Lower leg skin (tissue), 4 donors: ENCODE results near the gene UBE2M. TPM values are rescaled to one million over a fixed set of nuclear protein-coding genes. Genes with fewer than 3 reads are reported as not detected.
"Not testable (repeated sequence)": the region's sequence is repeated elsewhere in the genome, so short reads cannot be mapped to it uniquely, and the experiment has no call there.

Experiments used
- DNase-seq, 2 donors: peaks; one replicate each; pipeline ENCODE4 v3.0.0-alpha.2; 2019; ENCODE audit warnings: low spot score in 2 of 2
- H3K4me3 ChIP-seq: fragments of 200-600 bp; sonication (generic); 2 replicates; pipeline ENCODE4 v1.5.1; 2017; ENCODE audit warnings: mild to moderate bottlenecking, low read depth; ENCODE audit not compliant: poor library complexity, severe bottlenecking
- POLR2A ChIP-seq, 2 donors: fragments of 450-650 bp; IDR thresholded peaks; one replicate each; pipeline ENCODE4 v1.6.1; 2016 to 2017; ENCODE audit warnings: antibody characterized with exemption in 2 of 2, mild to moderate bottlenecking in 1 of 2, moderate library complexity in 1 of 2
- WGBS, 2 donors: methylation state at CpG; one replicate each; pipeline ENCODE4 v1.1.5; 2018; 5-methylcytosine and 5-hydroxymethylcytosine counted together
- intact Hi-C: fragments of 100-400 bp; cut with DNase I; formaldehyde crosslinking; loops from one replicate; pipeline ENCODE4 v1.15.0; 2023; ENCODE audit warnings: low total_unique reads
- microRNA-seq, 2 donors: library from miRNA; unstranded; fragments of <30 nt; microRNA quantifications; one replicate each; pipeline ENCODE4, GENCODE V29; 2016; ENCODE audit warnings: borderline replicate concordance in 2 of 2, borderline number of aligned reads in 1 of 2
- total RNA-seq, 4 donors: library from RNA; depleted of rRNA; stranded (reverse); fragments of >200 nt; gene quantifications; one replicate each; pipeline ENCODE4 v1.1.0, GENCODE V29; 2016
- TF ChIP-seq, protein P1 (sequence below), 3 donors: fragments of 450-650 bp; IDR thresholded peaks; one replicate each; pipeline ENCODE4 v1.5.1; 2016; ENCODE audit warnings: antibody characterized with exemption in 3 of 3, mild to moderate bottlenecking in 3 of 3, moderate library complexity in 2 of 3

The UBE2M gene
- total RNA-seq, 4 donors from 2014 or later: 14.8 to 37.0 (median 23.6) TPM

DNA sequence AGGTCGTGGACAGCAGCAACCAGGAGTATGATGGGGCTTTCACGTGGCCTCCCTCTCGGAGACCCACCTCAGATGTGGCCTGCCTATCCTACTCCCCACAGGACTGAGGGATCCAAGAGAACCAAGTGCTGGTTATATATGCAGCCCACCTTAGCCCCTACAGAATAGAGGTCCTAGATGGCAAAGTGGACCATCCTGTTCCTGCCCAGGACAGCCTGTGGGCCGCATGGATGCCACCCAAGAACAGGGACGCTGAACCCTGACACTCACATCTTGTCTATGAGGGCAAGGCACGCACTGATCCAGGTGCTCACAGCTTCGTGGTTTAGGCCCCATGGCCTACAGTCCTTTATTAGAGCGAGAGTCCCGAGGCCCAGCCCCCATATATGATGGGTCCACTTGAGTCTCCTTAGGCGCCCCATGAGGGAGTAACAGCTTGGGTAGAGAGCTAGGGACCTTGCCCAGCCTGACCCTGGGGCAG is 45.2 kb downstream of the UBE2M start:
- 83 to 85% methylated on average over 7 of the region's 10 CpGs for WGBS, 2 donors

GRCh38 chr19:58511353-58512208 is 46.8 kb downstream of the UBE2M start, which contains the start of gene SLC27A5:
SLC27A5 (minus strand) TSS chr19:58511992; CDS start chr19:58511955, 37 bp downstream.
- no peak within 1 kb of the TSS for H3K4me3 ChIP-seq
- intact Hi-C loops: no loop called here
- no peak for TF ChIP-seq POLR2A (IDR thresholded peaks at IDR 0.05)
- TF ChIP-seq, protein P1, sequence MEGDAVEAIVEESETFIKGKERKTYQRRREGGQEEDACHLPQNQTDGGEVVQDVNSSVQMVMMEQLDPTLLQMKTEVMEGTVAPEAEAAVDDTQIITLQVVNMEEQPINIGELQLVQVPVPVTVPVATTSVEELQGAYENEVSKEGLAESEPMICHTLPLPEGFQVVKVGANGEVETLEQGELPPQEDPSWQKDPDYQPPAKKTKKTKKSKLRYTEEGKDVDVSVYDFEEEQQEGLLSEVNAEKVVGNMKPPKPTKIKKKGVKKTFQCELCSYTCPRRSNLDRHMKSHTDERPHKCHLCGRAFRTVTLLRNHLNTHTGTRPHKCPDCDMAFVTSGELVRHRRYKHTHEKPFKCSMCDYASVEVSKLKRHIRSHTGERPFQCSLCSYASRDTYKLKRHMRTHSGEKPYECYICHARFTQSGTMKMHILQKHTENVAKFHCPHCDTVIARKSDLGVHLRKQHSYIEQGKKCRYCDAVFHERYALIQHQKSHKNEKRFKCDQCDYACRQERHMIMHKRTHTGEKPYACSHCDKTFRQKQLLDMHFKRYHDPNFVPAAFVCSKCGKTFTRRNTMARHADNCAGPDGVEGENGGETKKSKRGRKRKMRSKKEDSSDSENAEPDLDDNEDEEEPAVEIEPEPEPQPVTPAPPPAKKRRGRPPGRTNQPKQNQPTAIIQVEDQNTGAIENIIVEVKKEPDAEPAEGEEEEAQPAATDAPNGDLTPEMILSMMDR (IDR thresholded peaks at IDR 0.05): no peak
- no peak for DNase-seq
- WGBS, 2 donors: 70 to 79% methylated on average over 2 to 6 of the region's 25 CpGs

More for the DNA sequence above, 45.2 kb downstream of the UBE2M start:
- no peak for TF ChIP-seq POLR2A (IDR thresholded peaks at IDR 0.05)
- TF ChIP-seq, protein P1 (IDR thresholded peaks at IDR 0.05): no peak
- intact Hi-C loops: no loop called here
- H3K4me3 ChIP-seq: no peak overlapping the region
- DNase-seq: no peak

GRCh38 chr19:58510084-58510862 is 48.1 kb downstream of the UBE2M start:
- no peak for DNase-seq
- intact Hi-C loops: no loop called here
- no peak overlapping the region for H3K4me3 ChIP-seq
- TF ChIP-seq, protein P1 (IDR thresholded peaks at IDR 0.05): no peak
- TF ChIP-seq POLR2A (IDR thresholded peaks at IDR 0.05): no peak
- WGBS, 2 donors: 81 to 82% methylated on average over 8 of the region's 8 CpGs

DNA sequence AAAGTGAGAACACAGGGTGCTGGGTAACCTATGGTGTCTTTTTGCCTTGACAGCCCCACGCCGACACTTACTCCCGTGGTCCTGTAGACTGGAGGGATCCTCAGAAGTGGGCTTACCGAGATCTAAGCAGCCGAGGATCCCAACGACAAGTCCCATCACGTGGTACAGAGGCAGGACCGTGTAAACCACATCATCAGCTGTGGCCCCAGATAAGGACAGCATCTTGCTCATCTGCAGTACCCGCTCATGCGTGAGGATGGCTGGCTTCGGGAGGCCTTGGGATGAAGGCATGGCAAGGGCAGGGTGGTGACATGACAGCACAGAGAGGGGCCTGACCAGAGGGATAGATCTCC is 48.7 kb downstream of the UBE2M start:
- DNase-seq: no peak
- no peak overlapping the region for H3K4me3 ChIP-seq
- TF ChIP-seq POLR2A (IDR thresholded peaks at IDR 0.05): no peak
- TF ChIP-seq, protein P1 (IDR thresholded peaks at IDR 0.05): no peak
- WGBS, 2 donors: 80 to 84% methylated on average over 11 of the region's 11 CpGs
- intact Hi-C loops: no loop called here

DNA sequence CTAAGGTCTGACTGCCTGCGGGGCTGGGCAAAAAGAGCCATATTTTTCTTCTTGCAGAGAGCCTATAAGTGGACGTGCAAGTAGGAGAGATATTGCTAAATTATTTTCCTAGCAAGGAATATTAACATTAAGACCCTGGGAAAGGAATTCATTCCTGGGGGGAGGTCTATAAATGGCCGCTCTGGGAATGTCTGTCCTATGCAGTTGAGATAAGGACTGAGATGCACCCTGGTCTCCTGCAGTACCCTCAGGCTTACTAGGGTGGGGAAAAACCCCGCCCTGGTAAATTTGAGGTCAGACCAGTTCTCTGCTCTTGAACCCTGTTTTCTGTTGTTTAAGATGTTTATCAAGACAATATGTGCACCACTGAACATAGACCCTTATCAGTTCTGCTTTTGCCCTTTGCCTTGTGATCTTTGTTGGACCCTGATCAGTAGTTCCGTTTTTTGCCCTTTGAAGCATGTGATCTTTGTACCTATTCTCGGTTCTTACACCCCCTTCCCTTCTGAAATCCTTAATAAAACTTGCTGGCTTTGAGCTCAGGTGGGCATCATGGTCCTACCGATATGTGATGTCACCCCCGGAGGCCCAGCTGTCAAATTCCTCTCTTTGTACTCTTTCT is 50.7 kb downstream of the UBE2M start:
- WGBS, 2 donors: 76 to 89% methylated on average over 7 to 8 of the region's 8 CpGs
- intact Hi-C loops, H3K4me3 ChIP-seq: not testable (repeated sequence)

More for the DNA sequence above, 50.7 kb downstream of the UBE2M start:
- DNase-seq: not testable (repeated sequence)

Small RNA genes lying within 50 kb of the gene (microRNA-seq; reads per million reads assigned to microRNA genes)
- 0 to 0.57 reads per million in 2 donors for gene MIR6807

Other genes with a start within 250 kb of the UBE2M start
- gene ZSCAN22, start 231.6 kb downstream of the UBE2M start, total RNA-seq: 1 to 10 TPM; 4.8 to 7.7 (median 5.4) TPM
- gene A1BG, start 205.1 kb downstream of the UBE2M start, total RNA-seq: 10 to 100 TPM in 2 of 4 donors, 1 to 10 TPM in 2; 4.8 to 16.8 (median 9.2) TPM
- 1 to 10 TPM; 1.4 to 3.1 (median 1.5) TPM for gene ZNF497, start 195.9 kb downstream of the UBE2M start, total RNA-seq
- gene ZNF837, start 177.6 kb downstream of the UBE2M start, total RNA-seq: 10 to 100 TPM in 2 of 4 donors, 1 to 10 TPM in 2; 4.7 to 12.0 (median 8.5) TPM
- gene RPS5, start 171.3 kb downstream of the UBE2M start, total RNA-seq: 1,000 to 10,000 TPM; 1,758 to 2,840 (median 2,497) TPM
- gene RNF225, start 163.0 kb downstream of the UBE2M start, total RNA-seq: 10 to 100 TPM; 30.4 to 62.7 (median 42.7) TPM
- 10 to 100 TPM; 16.9 to 28.6 (median 23.4) TPM for gene ZNF584, start 150.0 kb downstream of the UBE2M start, total RNA-seq
- gene ZNF132, start 118.5 kb downstream of the UBE2M start, total RNA-seq: 1 to 10 TPM; 2.2 to 4.5 (median 2.8) TPM
- gene ZNF324B, start 107.0 kb downstream of the UBE2M start, total RNA-seq: 10 to 100 TPM; 15.4 to 21.2 (median 16.6) TPM
- 10 to 100 TPM; 23.3 to 32.0 (median 29.4) TPM for gene ZNF324, start 91.5 kb downstream of the UBE2M start, total RNA-seq
- gene ZNF446, start 82.3 kb downstream of the UBE2M start, total RNA-seq: 10 to 100 TPM; 14.7 to 29.8 (median 22.8) TPM
- 10 to 100 TPM in 1 of 4 donors, 1 to 10 TPM in 3; 4.8 to 11.7 (median 8.1) TPM for gene SLC27A5, start 46.6 kb downstream of the UBE2M start, total RNA-seq
- gene ZBTB45, start 38.8 kb downstream of the UBE2M start, total RNA-seq: 10 to 100 TPM; 13.3 to 30.5 (median 18.4) TPM
- 100 to 1,000 TPM; 225 to 412 (median 265) TPM for gene TRIM28, start 14.5 kb downstream of the UBE2M start, total RNA-seq
- gene CHMP2A, start 3.5 kb downstream of the UBE2M start, total RNA-seq: 100 to 1,000 TPM; 104 to 129 (median 118) TPM
- 10 to 100 TPM; 14.8 to 34.7 (median 27.6) TPM for gene MZF1, start 14.7 kb upstream of the UBE2M start, total RNA-seq